GM23338 (cell line): Measurements from ENCODE around the gene NEUROD1. TPM values are rescaled to one million over a fixed set of nuclear protein-coding genes. Genes with fewer than 3 reads are reported as not detected.

Experiments used
- EZH2 ChIP-seq: fragments of 200-600 bp; sonication (generic); IDR thresholded peaks from one replicate; pipeline ENCODE4 v1.8.0; 2017; ENCODE audit warnings: antibody characterized with exemption, mild to moderate bottlenecking, low read depth; ENCODE audit not compliant: unreplicated experiment
- EZH2phosphoT487 ChIP-seq: fragments of 200-600 bp; sonication (generic); IDR thresholded peaks from one replicate; pipeline ENCODE4 v1.8.1; 2018; ENCODE audit warnings: antibody characterized with exemption; ENCODE audit not compliant: unreplicated experiment
- JUNB ChIP-seq: IDR thresholded peaks from one replicate; pipeline ENCODE4 v1.6.1; 2016; ENCODE audit warnings: antibody characterized with exemption; ENCODE audit not compliant: unreplicated experiment
- NANOG ChIP-seq: IDR thresholded peaks from 2 replicates; pipeline ENCODE4 v1.6.1; 2016; ENCODE audit warnings: antibody characterized with exemption, borderline replicate concordance
- STAT1 ChIP-seq: IDR thresholded peaks from one replicate; pipeline ENCODE4 v1.6.1; 2016; ENCODE audit warnings: antibody characterized with exemption; ENCODE audit not compliant: unreplicated experiment
- ZNF114 ChIP-seq: fragments of 250-450 bp; sonication (Bioruptor Pico); IDR thresholded peaks from 2 replicates; pipeline ENCODE4 v1.5.0; 2020; ENCODE audit warnings: mild to moderate bottlenecking, moderate library complexity
- ZNF331 ChIP-seq: fragments of 250-450 bp; sonication (Bioruptor Pico); IDR thresholded peaks from 2 replicates; pipeline ENCODE4 v1.5.0; 2020; ENCODE audit warnings: low read depth, mild to moderate bottlenecking, moderate library complexity
- polyA plus RNA-seq: library from polyadenylated mRNA; unstranded; fragments of >200 nt; fragmentation: Nextera tagmentation; extraction: Ambion mirVana; gene quantifications from 2 replicates; pipeline ENCODE4 v1.2.1, GENCODE V29; 2016
- total RNA-seq: library from RNA; depleted of rRNA; stranded (reverse); fragments of >200 nt; shearing (Covaris generic); gene quantifications from 2 replicates; pipeline ENCODE4 v1.2.3, GENCODE V29; 2014
- TF ChIP-seq, protein P1 (sequence below): fragments of 250-450 bp; sonication (Bioruptor Pico); IDR thresholded peaks from 2 replicates; pipeline ENCODE4 v1.5.0; 2020; ENCODE audit warnings: mild to moderate bottlenecking, moderate library complexity
- TF ChIP-seq, protein P2 (sequence below): IDR thresholded peaks from 2 replicates; pipeline ENCODE4 v1.6.1; 2016; ENCODE audit warnings: antibody characterized with exemption
- TF ChIP-seq, protein P3 (sequence below), 2 experiments: fragments of 200-600 bp in 1 of 2; sonication (generic) in 1 of 2; conservative IDR thresholded peaks; 2 replicates each; pipeline versions ENCODE4 v1.5.1 to v1.6.1; 2016 to 2017; ENCODE audit warnings: antibody characterized with exemption in 2 of 2, low read depth in 2 of 2, mild to moderate bottlenecking in 2 of 2, moderate library complexity in 1 of 2

The NEUROD1 gene
- total and polyA plus RNA-seq, 2 experiments from 2014 or later = not detected

DNA sequence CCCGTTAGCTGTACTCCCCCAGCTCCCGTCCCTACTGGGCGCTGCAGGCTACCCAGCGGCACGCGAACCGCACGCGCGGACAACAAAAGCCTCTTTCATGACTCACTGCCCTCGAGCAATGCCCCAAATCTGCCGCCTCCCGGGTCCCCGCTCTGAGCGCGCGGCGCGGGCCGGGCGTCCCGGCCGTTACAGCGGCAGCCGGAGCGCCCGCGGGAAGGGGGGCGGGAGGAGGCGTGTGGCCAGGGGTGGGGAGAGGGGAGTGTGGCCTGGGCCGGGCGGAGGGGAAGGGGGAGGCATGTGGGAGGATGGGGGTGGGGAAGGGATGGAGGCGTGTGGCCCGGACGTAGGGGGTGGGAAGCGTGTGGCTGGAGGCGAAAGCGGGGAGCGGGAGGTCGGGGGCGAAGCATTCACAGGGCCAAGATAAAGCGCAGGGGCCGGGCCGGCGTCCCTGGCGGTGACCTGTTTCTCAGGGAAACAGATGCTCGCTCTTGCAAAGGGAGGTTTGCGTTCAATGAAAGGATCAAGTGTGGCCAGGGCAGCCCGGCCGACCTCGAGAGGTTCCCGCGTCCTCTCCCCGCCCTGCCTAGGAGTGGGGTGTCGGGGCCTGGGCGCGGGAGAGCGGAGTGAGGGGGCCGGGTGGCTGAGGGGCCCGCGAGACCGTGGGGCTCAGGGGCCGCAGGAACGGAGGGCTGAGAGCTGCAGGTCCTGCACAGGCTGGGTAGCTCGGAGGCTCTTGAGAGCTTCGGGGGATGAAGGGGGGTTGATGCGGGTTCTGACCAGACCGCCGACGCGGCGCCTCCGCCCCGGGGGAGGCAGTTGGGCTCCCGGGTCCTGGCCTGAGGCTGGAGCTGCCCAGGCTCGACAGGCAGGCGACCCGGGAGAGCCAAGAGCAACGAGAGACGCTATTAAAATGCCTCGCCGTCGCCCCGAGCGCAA lies 3.5 kb upstream of the NEUROD1 start (continued):
- TF ChIP-seq, protein P1, sequence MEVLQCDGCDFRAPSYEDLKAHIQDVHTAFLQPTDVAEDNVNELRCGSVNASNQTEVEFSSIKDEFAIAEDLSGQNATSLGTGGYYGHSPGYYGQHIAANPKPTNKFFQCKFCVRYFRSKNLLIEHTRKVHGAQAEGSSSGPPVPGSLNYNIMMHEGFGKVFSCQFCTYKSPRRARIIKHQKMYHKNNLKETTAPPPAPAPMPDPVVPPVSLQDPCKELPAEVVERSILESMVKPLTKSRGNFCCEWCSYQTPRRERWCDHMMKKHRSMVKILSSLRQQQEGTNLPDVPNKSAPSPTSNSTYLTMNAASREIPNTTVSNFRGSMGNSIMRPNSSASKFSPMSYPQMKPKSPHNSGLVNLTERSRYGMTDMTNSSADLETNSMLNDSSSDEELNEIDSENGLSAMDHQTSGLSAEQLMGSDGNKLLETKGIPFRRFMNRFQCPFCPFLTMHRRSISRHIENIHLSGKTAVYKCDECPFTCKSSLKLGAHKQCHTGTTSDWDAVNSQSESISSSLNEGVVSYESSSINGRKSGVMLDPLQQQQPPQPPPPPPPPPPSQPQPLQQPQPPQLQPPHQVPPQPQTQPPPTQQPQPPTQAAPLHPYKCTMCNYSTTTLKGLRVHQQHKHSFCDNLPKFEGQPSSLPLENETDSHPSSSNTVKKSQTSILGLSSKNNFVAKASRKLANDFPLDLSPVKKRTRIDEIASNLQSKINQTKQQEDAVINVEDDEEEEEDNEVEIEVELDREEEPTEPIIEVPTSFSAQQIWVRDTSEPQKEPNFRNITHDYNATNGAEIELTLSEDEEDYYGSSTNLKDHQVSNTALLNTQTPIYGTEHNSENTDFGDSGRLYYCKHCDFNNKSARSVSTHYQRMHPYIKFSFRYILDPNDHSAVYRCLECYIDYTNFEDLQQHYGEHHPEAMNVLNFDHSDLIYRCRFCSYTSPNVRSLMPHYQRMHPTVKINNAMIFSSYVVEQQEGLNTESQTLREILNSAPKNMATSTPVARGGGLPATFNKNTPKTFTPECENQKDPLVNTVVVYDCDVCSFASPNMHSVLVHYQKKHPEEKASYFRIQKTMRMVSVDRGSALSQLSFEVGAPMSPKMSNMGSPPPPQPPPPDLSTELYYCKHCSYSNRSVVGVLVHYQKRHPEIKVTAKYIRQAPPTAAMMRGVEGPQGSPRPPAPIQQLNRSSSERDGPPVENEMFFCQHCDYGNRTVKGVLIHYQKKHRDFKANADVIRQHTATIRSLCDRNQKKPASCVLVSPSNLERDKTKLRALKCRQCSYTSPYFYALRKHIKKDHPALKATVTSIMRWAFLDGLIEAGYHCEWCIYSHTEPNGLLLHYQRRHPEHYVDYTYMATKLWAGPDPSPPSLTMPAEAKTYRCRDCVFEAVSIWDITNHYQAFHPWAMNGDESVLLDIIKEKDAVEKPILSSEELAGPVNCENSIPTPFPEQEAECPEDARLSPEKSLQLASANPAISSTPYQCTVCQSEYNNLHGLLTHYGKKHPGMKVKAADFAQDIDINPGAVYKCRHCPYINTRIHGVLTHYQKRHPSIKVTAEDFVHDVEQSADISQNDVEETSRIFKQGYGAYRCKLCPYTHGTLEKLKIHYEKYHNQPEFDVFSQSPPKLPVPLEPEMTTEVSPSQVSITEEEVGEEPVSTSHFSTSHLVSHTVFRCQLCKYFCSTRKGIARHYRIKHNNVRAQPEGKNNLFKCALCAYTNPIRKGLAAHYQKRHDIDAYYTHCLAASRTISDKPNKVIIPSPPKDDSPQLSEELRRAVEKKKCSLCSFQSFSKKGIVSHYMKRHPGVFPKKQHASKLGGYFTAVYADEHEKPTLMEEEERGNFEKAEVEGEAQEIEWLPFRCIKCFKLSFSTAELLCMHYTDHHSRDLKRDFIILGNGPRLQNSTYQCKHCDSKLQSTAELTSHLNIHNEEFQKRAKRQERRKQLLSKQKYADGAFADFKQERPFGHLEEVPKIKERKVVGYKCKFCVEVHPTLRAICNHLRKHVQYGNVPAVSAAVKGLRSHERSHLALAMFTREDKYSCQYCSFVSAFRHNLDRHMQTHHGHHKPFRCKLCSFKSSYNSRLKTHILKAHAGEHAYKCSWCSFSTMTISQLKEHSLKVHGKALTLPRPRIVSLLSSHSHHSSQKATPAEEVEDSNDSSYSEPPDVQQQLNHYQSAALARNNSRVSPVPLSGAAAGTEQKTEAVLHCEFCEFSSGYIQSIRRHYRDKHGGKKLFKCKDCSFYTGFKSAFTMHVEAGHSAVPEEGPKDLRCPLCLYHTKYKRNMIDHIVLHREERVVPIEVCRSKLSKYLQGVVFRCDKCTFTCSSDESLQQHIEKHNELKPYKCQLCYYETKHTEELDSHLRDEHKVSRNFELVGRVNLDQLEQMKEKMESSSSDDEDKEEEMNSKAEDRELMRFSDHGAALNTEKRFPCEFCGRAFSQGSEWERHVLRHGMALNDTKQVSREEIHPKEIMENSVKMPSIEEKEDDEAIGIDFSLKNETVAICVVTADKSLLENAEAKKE (CRISPR knock-in tag) = no peak
- TF ChIP-seq ZNF114 (CRISPR knock-in tag) = no peak
- no peak for TF ChIP-seq ZNF331 (CRISPR knock-in tag)
- TF ChIP-seq NANOG = no peak
- TF ChIP-seq, protein P2, sequence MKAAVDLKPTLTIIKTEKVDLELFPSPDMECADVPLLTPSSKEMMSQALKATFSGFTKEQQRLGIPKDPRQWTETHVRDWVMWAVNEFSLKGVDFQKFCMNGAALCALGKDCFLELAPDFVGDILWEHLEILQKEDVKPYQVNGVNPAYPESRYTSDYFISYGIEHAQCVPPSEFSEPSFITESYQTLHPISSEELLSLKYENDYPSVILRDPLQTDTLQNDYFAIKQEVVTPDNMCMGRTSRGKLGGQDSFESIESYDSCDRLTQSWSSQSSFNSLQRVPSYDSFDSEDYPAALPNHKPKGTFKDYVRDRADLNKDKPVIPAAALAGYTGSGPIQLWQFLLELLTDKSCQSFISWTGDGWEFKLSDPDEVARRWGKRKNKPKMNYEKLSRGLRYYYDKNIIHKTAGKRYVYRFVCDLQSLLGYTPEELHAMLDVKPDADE = no peak
- TF ChIP-seq, protein P3, sequence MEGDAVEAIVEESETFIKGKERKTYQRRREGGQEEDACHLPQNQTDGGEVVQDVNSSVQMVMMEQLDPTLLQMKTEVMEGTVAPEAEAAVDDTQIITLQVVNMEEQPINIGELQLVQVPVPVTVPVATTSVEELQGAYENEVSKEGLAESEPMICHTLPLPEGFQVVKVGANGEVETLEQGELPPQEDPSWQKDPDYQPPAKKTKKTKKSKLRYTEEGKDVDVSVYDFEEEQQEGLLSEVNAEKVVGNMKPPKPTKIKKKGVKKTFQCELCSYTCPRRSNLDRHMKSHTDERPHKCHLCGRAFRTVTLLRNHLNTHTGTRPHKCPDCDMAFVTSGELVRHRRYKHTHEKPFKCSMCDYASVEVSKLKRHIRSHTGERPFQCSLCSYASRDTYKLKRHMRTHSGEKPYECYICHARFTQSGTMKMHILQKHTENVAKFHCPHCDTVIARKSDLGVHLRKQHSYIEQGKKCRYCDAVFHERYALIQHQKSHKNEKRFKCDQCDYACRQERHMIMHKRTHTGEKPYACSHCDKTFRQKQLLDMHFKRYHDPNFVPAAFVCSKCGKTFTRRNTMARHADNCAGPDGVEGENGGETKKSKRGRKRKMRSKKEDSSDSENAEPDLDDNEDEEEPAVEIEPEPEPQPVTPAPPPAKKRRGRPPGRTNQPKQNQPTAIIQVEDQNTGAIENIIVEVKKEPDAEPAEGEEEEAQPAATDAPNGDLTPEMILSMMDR (conservative IDR thresholded peaks at IDR 0.05; ENCODE audit: low read depth in 2 of 2) = no peak
- TF ChIP-seq STAT1 = no peak
- peak; percentile 58 for TF ChIP-seq EZH2
- TF ChIP-seq JUNB = no peak
- peak; percentile 49 for TF ChIP-seq EZH2phosphoT487
